GM18505 (cell line): Measurements from ENCODE around the gene MTCH1.
"Not testable (repeated sequence)": the region's sequence is repeated elsewhere in the genome, so short reads cannot be mapped to it uniquely, and the experiment has no call there.

Experiments
- ATAC-seq: cut with Tn5 transposase; IDR thresholded peaks from one replicate; pipeline ENCODE4 v1.9.1; 2021; ENCODE audit not compliant: unreplicated experiment
- POLR2A ChIP-seq: IDR thresholded peaks from 4 replicates; pipeline ENCODE4 v1.6.1; 2011; ENCODE audit warnings: borderline replicate concordance; ENCODE audit not compliant: insufficient read depth, insufficient read length; ENCODE audit errors: extremely low read depth

The MTCH1 gene

GRCh38 chr6:36998723-36999038, 12.7 kb upstream of the MTCH1 start:
- TF ChIP-seq POLR2A, result no peak
- no peak for ATAC-seq

- TF ChIP-seq POLR2A, result no peak
- no peak for ATAC-seq
These were observed 12.1 kb upstream of the MTCH1 start for GRCh38 chr6:36997811-36998722.

GRCh38 chr6:36990401-36990800, 4.4 kb upstream of the MTCH1 start:
- ATAC-seq, result not testable (repeated sequence)

- TF ChIP-seq POLR2A, result no peak
- no peak for ATAC-seq
These were observed 3.3 kb upstream of the MTCH1 start for GRCh38 chr6:36989264-36989663.

- no peak for TF ChIP-seq POLR2A
- no peak for ATAC-seq
These were observed 680 bp upstream of the MTCH1 start for GRCh38 chr6:36986704-36987047.

GRCh38 chr6:36985417-36985807, 584 bp downstream of the MTCH1 start:
- TF ChIP-seq POLR2A, result no peak
- ATAC-seq, result no peak

- no peak for TF ChIP-seq POLR2A
- ATAC-seq, result no peak
These were observed 1.2 kb downstream of the MTCH1 start for GRCh38 chr6:36984581-36985416.

GRCh38 chr6:36983538-36983937, 2.5 kb downstream of the MTCH1 start:
- ATAC-seq, result no peak
- no peak for TF ChIP-seq POLR2A

- ATAC-seq, result no peak
- TF ChIP-seq POLR2A, result no peak
These were observed 4.9 kb downstream of the MTCH1 start for GRCh38 chr6:36980876-36981619.

GRCh38 chr6:36980129-36980528, 5.9 kb downstream of the MTCH1 start:
- ATAC-seq, result no peak
- TF ChIP-seq POLR2A, result no peak

GRCh38 chr6:36979347-36979742, 6.7 kb downstream of the MTCH1 start:
- no peak for TF ChIP-seq POLR2A
- ATAC-seq, result no peak

GRCh38 chr6:36978421-36979346, 7.3 kb downstream of the MTCH1 start:
- ATAC-seq, result no peak
- no peak for TF ChIP-seq POLR2A
